GM15510 (cell line): ENCODE data around the gene FAF1.

Experiments used
- POLR2A ChIP-seq: IDR thresholded peaks from 3 replicates; pipeline ENCODE4 v1.6.1; 2011; ENCODE audit warnings: borderline replicate concordance; ENCODE audit not compliant: insufficient read length; ENCODE audit errors: extremely low read depth

Gene FAF1

DNA sequence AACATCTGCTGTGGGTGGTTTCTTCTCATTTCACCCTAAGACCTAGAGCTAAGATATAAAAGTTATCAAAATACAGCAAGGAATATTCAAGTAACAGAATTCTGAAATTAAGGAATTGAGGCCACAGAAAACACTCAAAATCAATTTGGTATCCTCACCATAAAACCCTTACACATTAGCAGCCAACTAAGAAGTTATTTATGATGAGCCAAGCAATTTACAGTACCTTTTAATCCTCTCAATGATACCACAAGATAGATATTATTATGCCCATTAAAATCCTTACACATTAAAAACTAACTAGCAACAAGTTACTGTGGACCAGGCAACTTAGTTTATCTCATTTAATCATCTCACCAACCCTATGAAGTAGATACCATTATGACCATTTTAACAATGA lies 81.6 kb downstream of the FAF1 start:
- TF ChIP-seq POLR2A = no peak

DNA sequence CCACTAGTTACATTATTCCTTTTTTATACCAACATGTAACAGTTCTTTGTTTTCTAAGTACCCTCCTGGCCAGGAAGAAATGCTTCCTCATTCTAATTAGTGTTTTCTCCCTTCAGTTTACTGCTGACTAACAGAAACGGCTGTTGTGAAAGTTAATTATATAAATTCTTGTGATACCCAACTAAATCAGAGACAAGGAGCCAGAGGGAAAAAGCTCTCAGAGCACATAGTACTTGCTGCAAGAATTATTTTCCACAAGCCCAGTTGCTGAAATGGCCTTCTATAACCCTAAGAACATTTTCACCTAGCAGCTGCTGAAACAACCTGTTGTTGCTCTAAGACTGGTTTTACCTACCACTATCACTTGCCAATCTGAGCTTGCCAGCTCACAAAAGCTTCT lies 82.4 kb downstream of the FAF1 start:
- no peak for TF ChIP-seq POLR2A

DNA sequence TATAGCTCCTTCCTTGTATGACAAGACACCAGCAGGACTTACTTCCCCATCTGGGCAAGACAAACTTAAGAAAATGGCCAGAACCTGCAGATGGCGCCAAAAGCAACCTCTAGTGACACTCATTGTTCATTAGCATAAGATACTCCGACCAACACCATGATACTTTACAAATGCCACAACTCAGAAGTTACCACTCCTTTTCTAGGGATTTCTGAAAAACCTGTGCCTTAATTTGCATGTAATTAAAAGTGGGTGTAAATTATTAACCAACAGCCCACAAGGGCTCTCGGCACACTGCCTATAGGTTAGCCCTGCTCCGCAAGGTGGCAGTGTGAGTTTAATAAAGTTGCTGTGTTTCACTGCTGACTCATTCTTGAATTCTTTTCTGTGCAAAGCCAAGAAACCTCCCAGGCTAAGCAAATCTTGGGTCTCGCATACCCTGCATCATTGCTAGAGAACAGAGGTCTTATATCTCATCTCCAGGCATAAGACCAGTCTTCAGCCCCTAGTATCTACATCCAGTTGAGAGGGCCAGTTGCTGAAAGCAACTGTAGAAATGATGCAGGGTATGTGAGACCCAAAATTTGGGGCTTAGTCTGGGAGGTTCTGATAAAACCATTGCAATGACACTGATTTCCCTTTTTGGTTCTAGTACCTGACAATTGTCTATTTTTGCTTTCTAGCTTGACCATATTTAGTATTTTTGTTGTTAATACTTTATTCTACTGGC lies 86.4 kb downstream of the FAF1 start:
- no peak for TF ChIP-seq POLR2A

DNA sequence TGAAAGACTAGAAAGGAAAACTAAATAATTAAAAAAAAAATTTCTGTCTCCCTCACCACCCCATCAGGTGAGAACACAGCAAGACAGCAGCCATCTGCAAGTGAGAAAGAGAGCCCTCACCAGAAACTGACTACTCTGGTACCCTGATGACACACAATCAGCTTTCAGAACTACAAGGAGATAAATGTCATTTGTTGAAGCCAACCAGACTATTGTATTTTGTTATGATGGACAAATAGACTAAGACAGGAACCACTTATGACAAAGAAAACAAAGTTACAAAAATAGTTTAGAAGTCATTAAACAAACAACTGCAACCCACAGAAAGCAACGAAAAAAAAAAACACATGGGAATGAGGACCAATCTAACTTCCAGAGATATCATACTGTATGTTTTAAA lies 98.3 kb downstream of the FAF1 start:
- TF ChIP-seq POLR2A = no peak

DNA sequence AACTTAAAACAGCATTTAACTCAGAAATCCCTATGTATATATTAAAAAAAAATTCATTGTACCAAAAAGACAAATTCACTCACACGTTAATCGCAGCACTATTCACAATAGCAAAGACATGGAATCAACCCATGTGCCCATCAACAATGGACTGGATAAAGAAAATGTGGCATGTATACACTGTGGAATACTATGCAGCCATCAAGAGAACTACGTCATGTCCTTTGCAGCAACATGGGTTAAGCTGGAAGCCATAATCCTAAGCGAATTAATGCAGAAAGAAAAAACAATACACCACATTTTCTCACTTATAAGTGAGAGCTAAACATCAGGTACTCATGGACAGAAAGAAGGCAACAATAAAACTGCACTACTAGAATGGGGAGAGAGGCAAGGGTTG lies 99.4 kb downstream of the FAF1 start:
- TF ChIP-seq POLR2A = no peak

DNA sequence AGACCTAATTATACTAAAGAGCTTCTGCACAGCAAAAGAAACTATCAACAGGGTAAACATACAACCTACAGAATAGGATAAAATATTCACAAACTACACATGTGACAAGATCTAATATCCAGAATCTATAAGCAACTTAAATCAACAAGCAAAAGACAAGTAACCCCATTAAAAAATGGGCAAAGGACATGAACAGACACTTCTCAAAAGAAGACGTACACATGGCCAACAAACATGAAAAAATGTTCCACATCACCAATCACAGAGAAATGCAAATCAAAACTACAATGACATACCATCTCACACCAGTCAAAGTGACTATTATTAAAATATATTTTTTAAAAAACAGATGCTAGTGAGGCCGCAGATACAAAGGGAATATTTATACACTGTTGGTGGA lies 99.8 kb downstream of the FAF1 start:
- TF ChIP-seq POLR2A = no peak

DNA sequence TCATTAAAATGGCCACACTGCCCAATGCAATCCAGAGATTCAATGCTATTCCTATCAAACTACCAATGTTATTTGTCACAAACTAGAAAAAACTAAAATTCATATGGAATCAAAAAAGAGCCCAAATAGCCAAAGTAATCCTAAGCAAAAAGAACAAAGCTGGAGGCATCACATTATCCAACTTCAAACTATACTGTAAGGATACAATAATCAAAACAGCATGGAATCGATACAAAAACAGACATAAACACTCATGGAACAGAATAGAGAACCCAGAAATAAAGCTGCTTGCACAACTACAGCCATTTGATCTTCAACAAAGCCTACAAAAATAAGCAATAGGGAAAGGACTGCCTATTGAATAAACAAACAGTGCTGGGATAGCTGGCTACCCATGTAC lies 100.4 kb downstream of the FAF1 start:
- no peak for TF ChIP-seq POLR2A

DNA sequence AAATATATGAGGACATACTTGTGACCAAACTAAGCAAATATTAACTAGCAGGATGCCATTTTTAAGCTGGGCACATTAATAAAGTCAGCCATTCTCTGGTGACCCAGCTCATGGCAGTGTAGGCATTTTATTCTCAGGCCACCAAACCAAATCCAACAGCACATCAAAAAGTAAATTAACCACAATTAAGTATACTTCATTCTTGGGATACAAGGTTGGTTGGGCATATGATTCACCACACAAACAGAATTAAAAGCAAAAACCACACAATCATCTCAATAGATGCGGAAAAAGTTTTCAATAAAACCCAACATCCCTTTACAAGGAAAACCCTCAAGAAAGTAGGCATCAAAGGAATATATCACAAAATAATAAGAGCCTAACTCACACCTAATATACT lies 101.3 kb downstream of the FAF1 start:
- TF ChIP-seq POLR2A = no peak

DNA sequence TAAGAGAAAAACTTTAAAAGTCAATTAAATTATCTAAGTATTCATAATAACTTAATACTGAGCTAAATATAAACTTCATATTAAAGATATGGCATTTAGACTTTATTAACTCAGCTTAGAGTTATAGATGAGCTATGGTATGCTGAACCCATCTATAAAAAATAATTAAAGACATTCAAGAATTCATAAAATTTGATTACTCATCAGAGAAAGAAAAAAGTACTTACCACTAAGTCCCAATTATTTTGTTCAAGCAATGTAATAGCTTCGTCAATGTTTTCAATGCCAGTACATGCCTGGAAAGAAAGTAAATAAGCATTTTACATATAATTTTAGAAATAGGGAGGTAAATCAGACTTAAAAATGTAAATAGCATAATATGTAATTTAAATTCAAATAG lies 102.4 kb downstream of the FAF1 start:
- TF ChIP-seq POLR2A = no peak

DNA sequence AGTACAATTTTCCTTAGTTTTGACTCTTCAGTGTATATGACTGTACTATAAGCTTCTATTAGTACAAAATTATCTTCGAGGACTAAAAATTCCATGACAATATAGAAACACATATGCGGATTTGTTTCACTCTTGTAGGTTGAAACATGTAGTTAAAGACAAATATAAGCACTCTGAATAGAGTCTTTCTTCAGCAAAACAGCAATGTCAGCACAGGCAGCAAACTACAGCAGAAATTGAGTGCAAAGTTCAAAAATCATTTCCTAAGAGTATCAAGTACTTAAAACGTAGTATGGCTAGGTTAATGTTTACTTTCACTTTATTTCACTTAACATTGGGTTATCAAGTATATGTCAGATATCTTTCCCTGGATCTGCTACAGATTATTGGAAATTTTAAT lies 106.7 kb downstream of the FAF1 start:
- no peak for TF ChIP-seq POLR2A

DNA sequence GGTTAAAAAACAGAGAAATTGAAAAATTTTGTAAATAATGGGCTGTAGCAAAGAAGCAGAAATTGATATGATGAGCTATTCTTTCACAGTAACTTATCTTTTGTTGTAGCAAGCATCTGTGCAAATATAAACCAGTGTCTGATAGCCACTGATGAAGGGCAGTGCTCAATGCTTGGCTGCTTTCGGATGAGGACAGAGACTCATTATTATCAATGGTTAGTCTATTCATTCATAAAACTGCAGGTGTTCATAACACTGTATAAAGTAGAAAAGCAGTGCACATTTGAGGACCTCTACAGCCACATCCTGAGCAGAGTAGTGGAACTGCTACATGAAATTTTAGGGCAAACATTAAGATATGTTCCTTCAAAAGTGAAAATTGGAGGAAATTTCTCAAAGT lies 107.2 kb downstream of the FAF1 start:
- no peak for TF ChIP-seq POLR2A

DNA sequence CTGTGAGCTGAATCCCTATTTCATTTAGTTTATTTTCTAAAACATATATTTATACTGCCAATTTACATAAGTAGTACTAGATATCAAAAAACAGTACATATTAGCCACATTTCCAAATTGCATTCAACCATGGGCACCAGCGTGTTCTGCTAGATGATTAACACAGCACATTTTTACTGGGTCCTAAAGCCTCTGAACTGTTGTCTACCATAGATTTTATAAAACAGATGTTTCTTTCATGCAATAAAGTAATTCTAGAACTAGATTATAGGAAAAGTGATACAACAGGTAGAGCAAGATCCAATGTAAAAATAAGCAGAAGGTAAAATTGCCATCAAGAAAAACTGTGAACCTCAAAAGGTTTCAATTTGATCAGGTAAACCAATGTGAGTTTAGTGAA lies 108.6 kb downstream of the FAF1 start:
- TF ChIP-seq POLR2A = no peak

DNA sequence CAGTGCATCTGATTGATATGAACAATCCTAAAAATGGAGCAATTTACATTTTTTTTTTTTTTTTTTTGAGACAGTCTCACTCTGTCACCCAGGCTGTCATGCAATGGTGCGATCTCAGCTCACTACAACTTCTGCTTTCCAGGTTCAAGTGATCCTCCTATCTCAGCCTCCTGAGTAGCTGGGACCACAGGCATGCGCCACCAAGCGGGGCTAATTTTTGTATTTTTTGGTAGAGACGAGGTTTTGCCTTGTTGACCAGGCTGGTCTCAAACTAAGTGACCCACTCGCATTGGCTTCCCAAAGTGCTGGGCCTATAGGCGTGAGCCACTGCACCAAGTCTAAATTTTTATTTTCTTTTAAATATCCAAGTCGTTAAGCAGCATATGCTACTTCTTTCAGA lies 109.0 kb downstream of the FAF1 start:
- TF ChIP-seq POLR2A = no peak

DNA sequence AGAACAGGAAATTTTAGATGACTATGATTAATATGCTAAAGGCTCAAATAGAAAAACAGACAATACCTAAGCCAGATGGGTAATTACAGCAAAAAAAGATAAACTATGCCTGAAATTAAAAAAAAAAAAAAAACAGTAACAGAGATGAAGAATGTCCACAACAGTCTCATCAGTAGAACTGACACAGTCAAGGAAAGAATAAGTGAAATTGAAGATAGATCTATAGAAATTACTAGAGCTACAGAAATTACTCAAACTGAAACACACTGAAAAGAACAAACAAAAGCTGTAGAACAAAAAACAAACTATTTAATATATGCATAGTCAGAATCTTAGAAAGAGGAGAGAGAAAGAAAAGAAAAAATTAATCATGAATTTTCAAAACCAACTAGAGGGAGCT lies 112.8 kb downstream of the FAF1 start:
- no peak for TF ChIP-seq POLR2A

DNA sequence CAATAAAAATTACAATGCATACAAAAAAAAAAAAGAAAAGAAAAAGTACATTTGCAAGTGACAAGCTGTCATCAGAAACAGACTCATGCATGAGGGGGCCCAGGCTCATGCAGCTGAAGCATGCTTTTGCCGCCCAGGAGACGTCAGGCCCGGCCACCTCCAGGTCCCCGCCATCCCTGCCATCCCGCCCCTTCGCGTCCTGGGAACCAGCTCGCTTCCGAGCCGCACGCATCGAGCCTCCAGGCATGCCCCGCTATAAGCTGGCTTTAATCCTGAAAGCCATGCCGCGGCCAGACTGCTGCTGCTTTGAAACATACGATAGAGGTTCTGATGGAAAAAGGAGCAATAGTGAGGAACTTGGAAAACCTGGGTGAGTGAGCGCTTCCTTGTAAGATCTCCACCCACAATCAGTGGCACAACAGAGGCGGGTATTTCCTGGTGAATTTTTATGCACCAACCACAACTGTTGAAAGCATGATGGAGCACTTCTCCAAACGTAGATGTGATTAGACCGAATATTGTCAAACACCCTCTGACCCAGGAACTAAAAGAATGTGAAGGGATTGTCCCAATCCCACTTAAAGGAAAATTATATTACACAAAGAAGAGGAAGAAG lies 113.7 kb downstream of the FAF1 start:
- TF ChIP-seq POLR2A = no peak

DNA sequence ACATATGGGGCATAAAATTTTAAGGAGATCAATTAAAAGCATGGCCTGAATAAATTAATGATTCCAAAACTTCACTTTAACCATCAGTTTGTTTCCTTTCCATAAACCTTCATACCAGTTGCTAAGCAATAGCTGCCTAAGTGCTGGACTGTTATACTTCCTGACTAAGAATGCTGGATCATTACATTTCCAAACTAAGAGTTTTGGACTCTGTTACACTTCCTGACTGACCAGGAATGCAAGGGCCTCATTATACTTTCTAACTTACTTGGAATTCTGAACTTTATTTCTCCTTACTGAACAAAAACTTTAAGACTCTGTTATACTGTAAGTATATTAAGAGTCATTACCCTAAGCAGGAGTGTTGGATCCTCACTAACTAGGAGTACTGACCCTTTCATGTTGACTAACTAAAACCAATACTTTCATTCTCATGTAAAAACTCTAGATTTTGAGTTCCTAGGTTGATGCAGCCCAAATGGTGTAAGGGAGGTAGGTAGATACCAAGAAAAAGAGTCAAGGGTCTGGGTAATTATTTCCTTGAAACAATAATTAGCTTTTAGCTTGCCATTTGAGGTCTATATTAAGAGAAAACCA lies 118.2 kb downstream of the FAF1 start:
- no peak for TF ChIP-seq POLR2A
